ENCODE measurements around the gene UBE2G2. TPM values are rescaled to one million over a fixed set of nuclear protein-coding genes. Genes with fewer than 3 reads are reported as not detected.

The UBE2G2 gene
- polyA plus RNA-seq, 1 donor from 2014 or later = 127 TPM

GRCh38 chr21:44732956-44733355, 68.7 kb downstream of the UBE2G2 start:
- Histone ChIP-seq H3K36me3 (ENCODE audit: insufficient read depth, low read length) (no peaks in the 10 kb centered on the region), H2AFZ (ENCODE audit: low read depth, low read length) (no peak overlapping the region), H4K20me1 (ENCODE audit: insufficient read depth) (no peaks in the 10 kb centered on the region), H3K4me2 (ENCODE audit: low read length) (no peak overlapping the region), H3K27ac (ENCODE audit: low read length) (no peak overlapping the region), H3K9ac (ENCODE audit: low read length) (no peak overlapping the region), H3K9me2 (ENCODE audit: insufficient read depth, low read length) (no peaks in the 10 kb centered on the region), H3F3A (ENCODE audit: insufficient read depth, low read length, poor library complexity, severe bottlenecking) (no peaks in the 10 kb centered on the region), H3K4me3 (ENCODE audit: low read length) (no peak overlapping the region), H3K9me3 (ENCODE audit: low read length) (peaks cover 11% of the 10 kb centered on the region), H3K79me2 (replicated peaks; ENCODE audit: insufficient read depth, low read length) (no peaks in the 10 kb centered on the region), H3K27me3 (ENCODE audit: insufficient read depth, low read depth, low read length) (no peaks in the 10 kb centered on the region)
- no peak for TF ChIP-seq CTCF (IDR thresholded peaks at IDR 0.05; ENCODE audit: poor library complexity, severe bottlenecking)
- no peak for TF ChIP-seq POLR2AphosphoS5 (IDR thresholded peaks at IDR 0.05)
- TF ChIP-seq RAD21 (conservative IDR thresholded peaks at IDR 0.05) = no peak
- no peak for TF ChIP-seq EZH2 (IDR thresholded peaks at IDR 0.05; ENCODE audit: borderline replicate concordance, insufficient read depth, low read length, poor library complexity, severe bottlenecking)
- no peak for TF ChIP-seq TAF1 (IDR thresholded peaks at IDR 0.05; ENCODE audit: low read depth)
- no peak for TF ChIP-seq MXI1 (conservative IDR thresholded peaks at IDR 0.05; ENCODE audit: poor library complexity, severe bottlenecking)
- TF ChIP-seq REST (IDR thresholded peaks at IDR 0.05; ENCODE audit: borderline replicate concordance) = no peak
- no peak for TF ChIP-seq SMC3 (conservative IDR thresholded peaks at IDR 0.05; ENCODE audit: poor library complexity)
- TF ChIP-seq EP300 (conservative IDR thresholded peaks at IDR 0.05; ENCODE audit: poor library complexity, severe bottlenecking) = no peak

- H3K36me3 ChIP-seq (ENCODE audit: insufficient read depth, low read length) = no peaks in the 10 kb centered on the region
- H3K4me2 ChIP-seq (ENCODE audit: low read length) = no peak overlapping the region
- peaks cover 6% of the 10 kb centered on the region for H3K9me3 ChIP-seq (ENCODE audit: low read length)
- H3K4me3 ChIP-seq (ENCODE audit: low read length) = no peak overlapping the region
- TF ChIP-seq TAF1 (IDR thresholded peaks at IDR 0.05; ENCODE audit: low read depth) (no peak), RAD21 (conservative IDR thresholded peaks at IDR 0.05) (no peak), MXI1 (conservative IDR thresholded peaks at IDR 0.05; ENCODE audit: poor library complexity, severe bottlenecking) (no peak), REST (IDR thresholded peaks at IDR 0.05; ENCODE audit: borderline replicate concordance) (no peak), EP300 (conservative IDR thresholded peaks at IDR 0.05; ENCODE audit: poor library complexity, severe bottlenecking) (no peak), EZH2 (IDR thresholded peaks at IDR 0.05; ENCODE audit: borderline replicate concordance, insufficient read depth, low read length, poor library complexity, severe bottlenecking) (no peak), SMC3 (conservative IDR thresholded peaks at IDR 0.05; ENCODE audit: poor library complexity) (no peak), CTCF (IDR thresholded peaks at IDR 0.05; ENCODE audit: poor library complexity, severe bottlenecking) (no peak), POLR2AphosphoS5 (IDR thresholded peaks at IDR 0.05) (no peak)
- no peaks in the 10 kb centered on the region for H4K20me1 ChIP-seq (ENCODE audit: insufficient read depth)
- no peak overlapping the region for H3K9ac ChIP-seq (ENCODE audit: low read length)
- no peaks in the 10 kb centered on the region for H3K79me2 ChIP-seq (replicated peaks; ENCODE audit: insufficient read depth, low read length)
- H3K27ac ChIP-seq (ENCODE audit: low read length) = no peak overlapping the region
- no peaks in the 10 kb centered on the region for H3K9me2 ChIP-seq (ENCODE audit: insufficient read depth, low read length)
- no peaks in the 10 kb centered on the region for H3K27me3 ChIP-seq (ENCODE audit: insufficient read depth, low read depth, low read length)
- no peaks in the 10 kb centered on the region for H3F3A ChIP-seq (ENCODE audit: insufficient read depth, low read length, poor library complexity, severe bottlenecking)
- no peak overlapping the region for H2AFZ ChIP-seq (ENCODE audit: low read depth, low read length)
Measured at GRCh38 chr21:44732263-44732662, 69.4 kb downstream of the UBE2G2 start.

Data from neural cell (in vitro differentiated cells).